ENCODE results near the gene NOL4L.

- TF ChIP-seq MAX (IDR thresholded peaks at IDR 0.05; ENCODE audit: insufficient read depth, insufficient read length) = no peak
- TF ChIP-seq, protein P1, sequence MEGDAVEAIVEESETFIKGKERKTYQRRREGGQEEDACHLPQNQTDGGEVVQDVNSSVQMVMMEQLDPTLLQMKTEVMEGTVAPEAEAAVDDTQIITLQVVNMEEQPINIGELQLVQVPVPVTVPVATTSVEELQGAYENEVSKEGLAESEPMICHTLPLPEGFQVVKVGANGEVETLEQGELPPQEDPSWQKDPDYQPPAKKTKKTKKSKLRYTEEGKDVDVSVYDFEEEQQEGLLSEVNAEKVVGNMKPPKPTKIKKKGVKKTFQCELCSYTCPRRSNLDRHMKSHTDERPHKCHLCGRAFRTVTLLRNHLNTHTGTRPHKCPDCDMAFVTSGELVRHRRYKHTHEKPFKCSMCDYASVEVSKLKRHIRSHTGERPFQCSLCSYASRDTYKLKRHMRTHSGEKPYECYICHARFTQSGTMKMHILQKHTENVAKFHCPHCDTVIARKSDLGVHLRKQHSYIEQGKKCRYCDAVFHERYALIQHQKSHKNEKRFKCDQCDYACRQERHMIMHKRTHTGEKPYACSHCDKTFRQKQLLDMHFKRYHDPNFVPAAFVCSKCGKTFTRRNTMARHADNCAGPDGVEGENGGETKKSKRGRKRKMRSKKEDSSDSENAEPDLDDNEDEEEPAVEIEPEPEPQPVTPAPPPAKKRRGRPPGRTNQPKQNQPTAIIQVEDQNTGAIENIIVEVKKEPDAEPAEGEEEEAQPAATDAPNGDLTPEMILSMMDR (IDR thresholded peaks at IDR 0.05; ENCODE audit: extremely low read depth in 1 of 2, insufficient read depth in 1 of 2, low read depth in 1 of 2, low read length in 2 of 2) = no peak
- no peak for TF ChIP-seq POLR2A (IDR thresholded peaks at IDR 0.05; ENCODE audit: low read depth, low read length)
- no peak for TF ChIP-seq EZH2 (IDR thresholded peaks at IDR 0.05; ENCODE audit: borderline replicate concordance, low read depth, low read length, severe bottlenecking)
- TF ChIP-seq POLR2AphosphoS5 (IDR thresholded peaks at IDR 0.05; ENCODE audit: insufficient read depth, low read depth, low read length) = no peak
Observed at GRCh38 chr20:32478576-32478975, 106.6 kb downstream of the NOL4L start.

Measured in endothelial cell of umbilical vein (primary cell).